OCI-LY7 (cell line): ENCODE results near the gene HEBP1.

Experiments
- CTCF ChIP-seq: fragments of 200-600 bp; sonication (generic); conservative IDR thresholded peaks from 2 replicates; pipeline ENCODE4 v1.5.1; 2014; ENCODE audit warnings: mild to moderate bottlenecking, antibody characterized with exemption, low read length, moderate library complexity, mixed read lengths
- EZH2phosphoT487 ChIP-seq: fragments of 200-600 bp; sonication (generic); IDR thresholded peaks from 2 replicates; pipeline ENCODE4 v1.6.1; 2018; ENCODE audit warnings: low read depth, borderline replicate concordance, mild to moderate bottlenecking, mixed run types, antibody characterized with exemption, low read length, moderate library complexity, mixed read lengths

GRCh38 chr12:12926571-12927071 lies 73.4 kb downstream of the HEBP1 start:
- TF ChIP-seq CTCF (no peak), EZH2phosphoT487 (no peak)
